Epidermal melanocyte (primary cell): ENCODE data around the gene CDH8.

Experiments
- DNase-seq: peaks from one replicate; pipeline ENCODE4 v3.0.0; 2011; ENCODE audit warnings: low spot score; ENCODE audit not compliant: insufficient read length

CDH8 gene

GRCh38 chr16:61644736-61645135, 391.5 kb downstream of the CDH8 start:
- no peak for DNase-seq

GRCh38 chr16:61617219-61617783, 418.9 kb downstream of the CDH8 start:
- no peak for DNase-seq

- no peak for DNase-seq
Observed at GRCh38 chr16:61616088-61616487, 420.1 kb downstream of the CDH8 start.

- DNase-seq: no peak
Observed at GRCh38 chr16:61611847-61612491, 424.3 kb downstream of the CDH8 start.

- no peak for DNase-seq
Observed at GRCh38 chr16:61606581-61606980, 429.7 kb downstream of the CDH8 start.
